GM10847 (cell line): ENCODE measurements around the gene DDX1.

Source experiments
- POLR2A ChIP-seq: IDR thresholded peaks from 2 replicates; pipeline ENCODE4 v1.6.1; 2011; ENCODE audit not compliant: insufficient read length; ENCODE audit errors: extremely low read depth

The DDX1 gene

GRCh38 chr2:15626126-15626525 is 34.5 kb downstream of the DDX1 start:
- no peak for TF ChIP-seq POLR2A

DNA sequence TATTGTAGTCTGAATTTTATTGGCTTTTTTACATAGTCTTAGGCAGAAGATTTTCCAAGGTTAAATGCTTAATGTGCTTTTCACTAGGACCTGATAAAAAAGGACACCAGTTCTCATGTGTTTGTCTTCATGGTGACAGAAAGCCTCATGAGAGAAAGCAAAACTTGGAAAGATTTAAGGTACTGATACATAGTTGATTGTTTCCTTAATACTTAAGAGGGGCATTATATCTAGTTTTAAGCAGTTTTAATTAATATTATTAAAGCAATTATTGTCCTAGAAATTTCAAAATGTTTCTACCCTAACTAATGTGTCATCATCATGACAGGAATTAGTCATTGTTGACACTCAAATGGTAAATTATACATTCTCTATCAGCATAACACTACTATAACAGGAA is 35.3 kb downstream of the DDX1 start:
- no peak for TF ChIP-seq POLR2A

GRCh38 chr2:15627817-15628684 is 36.4 kb downstream of the DDX1 start:
- TF ChIP-seq POLR2A, result no peak

GRCh38 chr2:15628899-15629855 is 37.5 kb downstream of the DDX1 start:
- TF ChIP-seq POLR2A, result no peak

GRCh38 chr2:15630121-15630977 is 38.7 kb downstream of the DDX1 start:
- TF ChIP-seq POLR2A, result no peak

GRCh38 chr2:15630978-15631719 is 39.5 kb downstream of the DDX1 start:
- TF ChIP-seq POLR2A, result no peak

DNA sequence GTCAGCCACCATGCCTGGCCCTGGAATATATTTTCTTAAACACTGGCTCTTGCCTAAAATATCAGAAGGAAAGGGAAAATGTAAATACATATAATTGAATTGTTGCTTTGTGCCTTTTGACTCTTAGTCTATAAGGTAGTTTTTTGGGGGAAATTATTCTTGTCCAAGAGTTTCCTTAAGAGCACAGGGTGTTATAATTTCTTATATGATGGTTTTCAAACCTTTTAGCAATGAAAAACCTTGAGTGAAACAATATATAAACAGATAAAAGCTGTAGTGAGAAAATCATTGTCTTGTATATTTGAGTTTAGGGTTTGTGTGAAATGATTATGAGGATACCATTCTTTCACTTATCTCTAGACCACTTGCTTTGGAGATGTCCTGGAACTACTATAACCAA is 40.2 kb downstream of the DDX1 start:
- no peak for TF ChIP-seq POLR2A

GRCh38 chr2:15633043-15633970 is 41.6 kb downstream of the DDX1 start:
- TF ChIP-seq POLR2A, result no peak

DNA sequence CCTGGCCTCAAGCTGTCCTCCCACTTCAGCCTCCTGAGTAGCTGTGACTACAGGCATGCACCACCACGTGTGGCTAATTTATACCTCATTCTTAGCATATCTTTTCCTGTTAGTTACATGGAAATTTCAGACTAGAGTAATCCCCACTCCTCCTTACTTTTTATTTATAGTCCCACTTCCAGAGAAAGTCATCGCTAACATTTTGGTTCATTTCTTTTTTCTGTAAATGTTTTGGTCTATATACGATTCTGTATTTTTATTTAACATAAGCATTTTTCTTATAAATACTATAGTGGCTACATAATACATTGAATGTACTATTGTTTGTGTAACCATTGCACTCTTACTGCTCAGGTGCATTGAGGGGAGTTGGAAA is 42.3 kb downstream of the DDX1 start:
- no peak for TF ChIP-seq POLR2A

DNA sequence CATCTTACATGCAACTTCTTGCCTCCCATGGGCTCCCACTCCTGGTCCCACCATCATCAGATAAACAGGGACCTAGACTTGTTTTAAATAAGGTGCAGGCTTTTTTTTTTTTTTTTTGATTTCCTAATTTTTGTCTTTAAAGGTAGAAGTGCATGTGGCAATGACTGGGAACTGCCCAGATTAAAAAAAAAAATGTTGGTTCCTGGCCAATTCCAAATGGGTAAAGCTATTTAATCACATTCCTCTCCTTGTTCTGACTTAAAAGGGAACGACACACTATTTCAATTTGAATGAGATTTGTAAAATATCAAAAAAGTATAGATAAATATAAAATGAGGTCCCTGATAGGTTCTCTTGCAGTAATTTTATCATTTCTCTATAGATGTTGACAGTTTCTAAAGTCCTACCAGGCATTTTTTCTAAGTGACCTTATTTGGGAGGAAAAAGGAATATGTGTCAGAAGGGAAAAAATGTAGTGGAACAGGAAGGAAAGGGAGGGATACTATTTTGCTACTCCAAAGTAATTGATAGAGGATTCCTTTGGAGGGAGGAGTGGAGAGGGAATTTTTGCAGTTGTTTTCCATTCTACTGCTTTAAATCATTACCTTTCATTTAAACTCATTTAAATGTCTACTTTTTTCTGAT is 43.3 kb downstream of the DDX1 start:
- no peak for TF ChIP-seq POLR2A

DNA sequence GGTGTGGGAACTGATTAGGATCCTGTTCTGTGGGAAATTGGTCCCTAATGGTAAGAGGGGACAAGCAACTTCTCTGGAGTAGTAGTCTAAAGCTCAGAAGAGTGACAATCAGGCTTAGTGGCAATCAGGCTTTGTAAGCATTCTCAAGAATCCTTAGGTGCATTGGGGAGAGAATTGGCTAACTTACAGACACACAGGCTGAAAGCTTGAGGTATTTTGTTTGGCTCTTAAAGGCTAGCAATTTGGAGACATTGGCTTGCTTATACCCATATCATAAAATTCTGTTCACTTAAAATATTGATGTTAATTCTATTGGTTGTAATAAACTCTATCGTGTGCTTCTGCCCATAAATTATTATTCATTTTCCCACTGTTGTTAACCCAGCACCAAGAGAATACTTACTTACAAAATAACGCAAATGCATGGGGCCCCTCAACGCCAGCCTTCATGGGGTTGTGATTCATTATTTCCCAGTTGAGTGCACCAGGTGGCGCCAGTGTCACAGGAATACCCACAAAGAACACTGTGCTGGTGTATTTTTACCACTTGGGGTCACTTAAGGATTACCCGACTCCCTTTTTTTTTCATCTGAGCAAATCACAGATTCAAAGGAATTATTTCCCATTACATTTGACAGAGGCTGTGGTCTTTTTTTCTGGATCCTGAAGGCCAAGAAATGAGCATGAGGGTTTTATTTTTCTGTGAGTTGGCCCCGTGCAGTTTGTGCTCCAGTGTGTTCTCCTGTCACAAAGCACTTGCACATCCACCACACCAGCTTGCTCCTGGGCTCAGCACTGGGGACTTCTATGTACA is 45.5 kb downstream of the DDX1 start:
- TF ChIP-seq POLR2A, result no peak

DNA sequence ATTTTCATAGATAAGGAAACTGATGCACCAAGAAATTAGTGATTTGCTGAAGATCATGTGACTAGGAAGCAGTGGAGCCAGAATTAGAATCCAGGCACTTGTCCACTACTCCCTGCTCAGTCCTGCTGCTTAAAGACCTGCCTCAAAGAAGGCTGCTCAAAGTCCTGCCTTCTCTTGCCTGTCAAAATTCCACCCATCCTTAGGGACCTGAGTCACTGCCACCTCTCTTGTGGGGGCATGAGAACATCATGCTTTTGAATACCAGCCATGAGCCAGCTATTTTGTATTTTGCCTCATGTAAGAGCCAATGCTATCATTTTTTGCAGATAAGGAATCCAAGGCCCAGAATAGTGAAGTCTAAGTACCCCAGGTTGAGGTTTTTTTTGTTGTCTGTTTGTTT is 47.1 kb downstream of the DDX1 start:
- TF ChIP-seq POLR2A, result no peak
